ENCODE data around the gene MAPK6. TPM values are rescaled to one million over a fixed set of nuclear protein-coding genes. Genes with fewer than 3 reads are reported as not detected.

Gene MAPK6
- total RNA-seq, 1 donor from 2014 or later, result 98.2 TPM

DNA sequence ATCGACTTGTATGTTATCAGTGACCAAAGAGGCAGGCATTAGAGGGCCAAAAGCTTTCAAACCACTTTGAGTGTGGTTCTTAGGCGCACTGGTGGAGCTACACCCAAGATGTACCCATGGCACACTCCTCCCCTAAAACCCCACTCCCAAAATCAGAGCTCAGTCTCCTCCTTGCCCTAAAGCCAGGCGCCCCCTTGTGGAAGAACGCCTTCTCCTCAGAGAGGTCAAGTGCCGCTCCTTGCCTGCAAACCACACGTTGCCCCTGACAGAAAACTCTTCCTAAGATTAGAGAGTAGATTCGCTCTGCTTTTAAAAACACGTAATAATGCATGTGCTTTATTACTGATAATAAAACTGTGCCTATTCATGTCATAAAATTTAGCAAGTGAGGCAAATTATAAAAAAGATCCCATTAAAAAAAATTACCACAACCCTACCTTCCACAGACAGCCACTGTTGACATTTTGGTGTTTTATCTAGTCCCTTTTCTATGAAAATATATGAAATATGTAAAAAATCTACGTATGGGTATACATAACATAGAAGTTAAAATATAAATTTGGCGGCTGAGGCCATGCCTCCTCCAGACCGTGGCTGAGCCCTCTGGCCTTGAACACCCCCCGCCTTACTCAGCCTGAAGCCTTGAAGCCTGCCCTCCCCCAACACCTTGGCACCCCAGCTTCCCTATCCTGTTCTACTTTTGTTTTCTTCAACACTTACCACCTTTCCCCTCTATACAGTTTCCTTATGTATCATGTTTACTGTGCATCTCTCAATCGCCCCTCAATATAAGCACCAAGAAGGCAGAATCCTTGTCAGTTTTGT is 60.1 kb downstream of the MAPK6 start:
- H3K36me3 ChIP-seq (ENCODE audit: insufficient read depth, low read length), result no peaks in the 10 kb centered on the region
- no peaks in the 10 kb centered on the region for H3K9me3 ChIP-seq (ENCODE audit: insufficient read depth, low read depth, low read length)
- no peak overlapping the region for H2AFZ ChIP-seq (ENCODE audit: low read depth, low read length)

GRCh38 chr15:52080031-52080430 is 61.0 kb downstream of the MAPK6 start:
- H3K36me3 Mint-ChIP-seq (ENCODE audit: low read depth, unreplicated experiment), result no peaks in the 10 kb centered on the region
- H3K27ac Mint-ChIP-seq (ENCODE audit: unreplicated experiment), result no peak overlapping the region
- no peaks in the 10 kb centered on the region for H3K36me3 ChIP-seq (ENCODE audit: insufficient read depth, low read length)
- no peak overlapping the region for H3K4me2 ChIP-seq (ENCODE audit: low read length)
- no peak overlapping the region for H2AFZ ChIP-seq (ENCODE audit: low read depth, low read length)
- H3K4me1 ChIP-seq (ENCODE audit: insufficient read depth, low read length), result peaks cover 11% of the 10 kb centered on the region
- no peak overlapping the region for H3K27ac ChIP-seq (ENCODE audit: low read depth, low read length)
- H3K27me3 ChIP-seq (ENCODE audit: insufficient read depth, low read length), result no peaks in the 10 kb centered on the region
- H3K9me3 ChIP-seq (ENCODE audit: insufficient read depth, low read depth, low read length), result no peaks in the 10 kb centered on the region
- no peak overlapping the region for H3K4me3 ChIP-seq (ENCODE audit: insufficient read depth, low read depth, low read length)
- no peaks in the 10 kb centered on the region for H3K27me3 Mint-ChIP-seq (ENCODE audit: low read depth, unreplicated experiment)
- no peaks in the 10 kb centered on the region for H3K9me3 Mint-ChIP-seq (ENCODE audit: unreplicated experiment)
- H4K20me1 ChIP-seq (ENCODE audit: insufficient read depth, low read length), result no peaks in the 10 kb centered on the region
- H3K9ac ChIP-seq (ENCODE audit: low read length), result no peak overlapping the region
- DNase-seq (ENCODE audit: low read depth), result peak; percentile 76
- H3K4me1 Mint-ChIP-seq (ENCODE audit: low read depth, unreplicated experiment), result peaks cover 32% of the 10 kb centered on the region
- H3K4me3 Mint-ChIP-seq (ENCODE audit: unreplicated experiment), result no peak overlapping the region
- no peak for FAIRE-seq
- no peaks in the 10 kb centered on the region for H3K79me2 ChIP-seq (ENCODE audit: insufficient read depth, low read length)
- no peak for TF ChIP-seq EZH2 (IDR thresholded peaks at IDR 0.05; ENCODE audit: insufficient read depth, low read length)
- TF ChIP-seq, protein P1, sequence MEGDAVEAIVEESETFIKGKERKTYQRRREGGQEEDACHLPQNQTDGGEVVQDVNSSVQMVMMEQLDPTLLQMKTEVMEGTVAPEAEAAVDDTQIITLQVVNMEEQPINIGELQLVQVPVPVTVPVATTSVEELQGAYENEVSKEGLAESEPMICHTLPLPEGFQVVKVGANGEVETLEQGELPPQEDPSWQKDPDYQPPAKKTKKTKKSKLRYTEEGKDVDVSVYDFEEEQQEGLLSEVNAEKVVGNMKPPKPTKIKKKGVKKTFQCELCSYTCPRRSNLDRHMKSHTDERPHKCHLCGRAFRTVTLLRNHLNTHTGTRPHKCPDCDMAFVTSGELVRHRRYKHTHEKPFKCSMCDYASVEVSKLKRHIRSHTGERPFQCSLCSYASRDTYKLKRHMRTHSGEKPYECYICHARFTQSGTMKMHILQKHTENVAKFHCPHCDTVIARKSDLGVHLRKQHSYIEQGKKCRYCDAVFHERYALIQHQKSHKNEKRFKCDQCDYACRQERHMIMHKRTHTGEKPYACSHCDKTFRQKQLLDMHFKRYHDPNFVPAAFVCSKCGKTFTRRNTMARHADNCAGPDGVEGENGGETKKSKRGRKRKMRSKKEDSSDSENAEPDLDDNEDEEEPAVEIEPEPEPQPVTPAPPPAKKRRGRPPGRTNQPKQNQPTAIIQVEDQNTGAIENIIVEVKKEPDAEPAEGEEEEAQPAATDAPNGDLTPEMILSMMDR (IDR thresholded peaks at IDR 0.05; ENCODE audit: insufficient read depth, low read depth, low read length), result no peak

More for the DNA sequence above, 60.1 kb downstream of the MAPK6 start:
- H3K9me3 Mint-ChIP-seq (ENCODE audit: unreplicated experiment), result no peaks in the 10 kb centered on the region
- no peaks in the 10 kb centered on the region for H4K20me1 ChIP-seq (ENCODE audit: insufficient read depth, low read length)
- H3K36me3 Mint-ChIP-seq (ENCODE audit: low read depth, unreplicated experiment), result no peaks in the 10 kb centered on the region
- H3K4me3 ChIP-seq (ENCODE audit: insufficient read depth, low read depth, low read length), result no peak overlapping the region
- H3K27me3 ChIP-seq (ENCODE audit: insufficient read depth, low read length), result no peaks in the 10 kb centered on the region
- TF ChIP-seq, protein P1 (IDR thresholded peaks at IDR 0.05; ENCODE audit: insufficient read depth, low read depth, low read length), result peak; percentile 71
- TF ChIP-seq EZH2 (IDR thresholded peaks at IDR 0.05; ENCODE audit: insufficient read depth, low read length), result no peak
- no peaks in the 10 kb centered on the region for H3K27me3 Mint-ChIP-seq (ENCODE audit: low read depth, unreplicated experiment)
- H3K4me1 ChIP-seq (ENCODE audit: insufficient read depth, low read length), result peaks cover 11% of the 10 kb centered on the region
- no peak overlapping the region for H3K4me3 Mint-ChIP-seq (ENCODE audit: unreplicated experiment)
- H3K4me1 Mint-ChIP-seq (ENCODE audit: low read depth, unreplicated experiment), result peaks cover 32% of the 10 kb centered on the region
- H3K79me2 ChIP-seq (ENCODE audit: insufficient read depth, low read length), result no peaks in the 10 kb centered on the region
- H3K27ac ChIP-seq (ENCODE audit: low read depth, low read length), result no peak overlapping the region
- FAIRE-seq (no peak), DNase-seq (ENCODE audit: low read depth) (no peak)
- no peak overlapping the region for H3K27ac Mint-ChIP-seq (ENCODE audit: unreplicated experiment)
- no peak overlapping the region for H3K9ac ChIP-seq (ENCODE audit: low read length)
- no peak overlapping the region for H3K4me2 ChIP-seq (ENCODE audit: low read length)
